VCaP (cell line): ENCODE results near the gene PDE8B.

ENCODE experiments used
- H3K27ac ChIP-seq: fragments of 450-650 bp; 2 replicates; pipeline ENCODE4 v1.5.1; 2017
- CTCF ChIP-seq: fragments of 450-650 bp; conservative IDR thresholded peaks from 2 replicates; pipeline ENCODE4 v1.5.1; 2017; ENCODE audit warnings: mild to moderate bottlenecking, moderate library complexity

The PDE8B gene

GRCh38 chr5:77211691-77212047 is 1.2 kb downstream of the PDE8B start:
- peak overlapping the region; percentile 86 for H3K27ac ChIP-seq
- no peak for TF ChIP-seq CTCF

- no peak for TF ChIP-seq CTCF
- H3K27ac ChIP-seq, result no peak overlapping the region
These were observed 3.1 kb downstream of the PDE8B start for GRCh38 chr5:77213601-77214000.

GRCh38 chr5:77214151-77214550 is 3.7 kb downstream of the PDE8B start:
- H3K27ac ChIP-seq, result no peak overlapping the region
- TF ChIP-seq CTCF, result no peak

- no peak overlapping the region for H3K27ac ChIP-seq
- peak; percentile 72 for TF ChIP-seq CTCF
These were observed 7.8 kb downstream of the PDE8B start for GRCh38 chr5:77218263-77218662.

- H3K27ac ChIP-seq, result no peak overlapping the region
- no peak for TF ChIP-seq CTCF
These were observed 10.6 kb downstream of the PDE8B start for GRCh38 chr5:77221115-77221514.

GRCh38 chr5:77222722-77223121 is 12.2 kb downstream of the PDE8B start:
- no peak for TF ChIP-seq CTCF
- H3K27ac ChIP-seq, result no peak overlapping the region

GRCh38 chr5:77223653-77224052 is 13.2 kb downstream of the PDE8B start:
- no peak overlapping the region for H3K27ac ChIP-seq
- no peak for TF ChIP-seq CTCF
